Measurements from ENCODE around the gene APOBEC3F.
"Not testable (repeated sequence)": the region's sequence is repeated elsewhere in the genome, so short reads cannot be mapped to it uniquely, and the experiment has no call there.

APOBEC3F gene

DNA sequence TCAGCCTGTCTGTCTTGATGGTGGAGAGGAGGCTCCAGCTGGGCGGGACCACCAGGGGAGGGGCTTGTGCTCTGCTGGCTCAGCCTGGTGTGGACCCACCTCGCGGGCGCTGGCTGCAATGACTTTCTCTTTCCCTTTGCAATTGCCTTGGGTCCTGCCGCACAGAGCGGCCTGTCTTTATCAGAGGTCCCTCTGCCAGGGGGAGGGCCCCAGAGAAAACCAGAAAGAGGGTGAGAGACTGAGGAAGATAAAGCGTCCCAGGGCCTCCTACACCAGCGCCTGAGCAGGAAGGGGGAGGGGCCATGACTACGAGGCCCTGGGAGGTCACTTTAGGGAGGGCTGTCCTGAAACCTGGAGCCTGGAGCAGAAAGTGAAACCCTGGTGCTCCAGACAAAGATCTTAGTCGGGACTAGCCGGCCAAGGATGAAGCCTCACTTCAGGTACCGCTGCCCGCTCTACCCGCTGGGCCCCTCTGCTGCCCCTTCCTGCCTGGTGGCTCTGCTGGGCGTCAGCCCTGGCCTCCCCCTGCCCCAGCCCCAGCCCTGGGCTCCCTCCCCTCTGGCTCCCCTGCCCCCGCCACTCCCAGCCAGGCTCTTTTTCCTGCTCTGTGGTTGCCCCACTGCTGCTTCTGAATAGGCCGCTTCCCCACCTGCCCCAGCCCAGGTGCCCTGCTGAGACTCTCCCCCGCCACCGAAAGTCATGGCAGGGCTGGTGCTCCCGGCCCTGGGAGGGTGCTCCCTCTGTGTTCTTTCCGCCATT lies at the start of gene APOBEC3F:
Gene APOBEC3F (plus strand): TSS at position 327 of the 759 bp plus-strand sequence. CDS start 97 bp downstream, at position 424.
- DNase-seq (ENCODE audit: low read depth) = peak; percentile 59
- peak within 1 kb of the TSS; percentile 65 for H3K4me3 ChIP-seq (ENCODE audit: low read depth, low read length)

DNA sequence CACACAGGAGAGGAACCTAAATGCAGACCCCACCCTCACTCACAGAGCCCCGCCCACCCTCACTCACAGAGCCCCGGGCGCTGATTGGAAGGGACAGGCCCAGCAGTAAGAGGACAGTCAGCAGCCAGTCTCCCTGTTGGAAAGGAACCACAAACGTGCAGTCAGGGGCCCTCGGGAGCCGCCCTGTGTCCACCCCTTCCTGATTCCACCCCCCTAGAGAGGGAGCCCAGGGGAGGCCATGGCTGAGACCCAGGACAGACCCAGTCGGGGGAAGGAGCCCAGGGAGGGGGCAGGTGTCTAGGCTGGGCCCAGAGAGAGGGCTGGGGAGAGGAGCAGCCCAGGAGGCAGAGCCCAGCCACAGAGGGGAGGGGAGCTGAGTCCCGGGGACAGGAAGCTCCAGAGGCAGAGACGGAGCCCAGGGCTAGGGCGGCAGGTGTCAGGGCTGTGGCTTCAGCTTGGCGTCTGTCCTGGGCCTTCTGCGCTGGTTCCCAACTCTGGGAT lies 47.7 kb upstream of the APOBEC3F start:
- not testable (repeated sequence) for DNase-seq (ENCODE audit: low read depth); H3K4me3 ChIP-seq (ENCODE audit: low read depth, low read length)

DNA sequence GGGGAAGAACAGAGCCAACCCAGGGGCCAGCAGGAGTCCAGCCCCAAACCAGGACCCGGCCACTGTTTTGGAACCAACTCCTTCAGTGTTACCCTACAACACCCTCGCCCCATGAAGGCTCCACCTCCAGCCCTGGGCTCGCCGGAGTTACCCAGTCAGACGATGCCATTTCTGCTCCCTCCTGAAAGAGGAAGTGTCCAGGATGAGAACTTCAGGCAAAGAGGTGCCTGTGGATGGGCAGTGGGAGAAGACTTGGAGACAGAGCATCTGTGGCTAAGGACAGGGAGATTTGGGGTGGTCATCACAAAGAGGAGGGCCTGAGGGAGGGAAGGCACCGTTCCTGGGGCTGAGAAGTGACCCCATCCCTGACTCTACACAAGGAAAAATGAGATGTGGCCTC lies 44.6 kb upstream of the APOBEC3F start:
- no peak for DNase-seq (ENCODE audit: low read depth)
- no peak overlapping the region for H3K4me3 ChIP-seq (ENCODE audit: low read depth, low read length)
- no peak for TF ChIP-seq POLR2A (IDR thresholded peaks at IDR 0.05; ENCODE audit: extremely low read depth, insufficient read length)
- TF ChIP-seq, protein P1, sequence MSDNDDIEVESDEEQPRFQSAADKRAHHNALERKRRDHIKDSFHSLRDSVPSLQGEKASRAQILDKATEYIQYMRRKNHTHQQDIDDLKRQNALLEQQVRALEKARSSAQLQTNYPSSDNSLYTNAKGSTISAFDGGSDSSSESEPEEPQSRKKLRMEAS (IDR thresholded peaks at IDR 0.05; ENCODE audit: low read depth, low read length) = no peak
- TF ChIP-seq MYC (IDR thresholded peaks at IDR 0.05; ENCODE audit: low read depth, low read length) = no peak
- TF ChIP-seq, protein P2, sequence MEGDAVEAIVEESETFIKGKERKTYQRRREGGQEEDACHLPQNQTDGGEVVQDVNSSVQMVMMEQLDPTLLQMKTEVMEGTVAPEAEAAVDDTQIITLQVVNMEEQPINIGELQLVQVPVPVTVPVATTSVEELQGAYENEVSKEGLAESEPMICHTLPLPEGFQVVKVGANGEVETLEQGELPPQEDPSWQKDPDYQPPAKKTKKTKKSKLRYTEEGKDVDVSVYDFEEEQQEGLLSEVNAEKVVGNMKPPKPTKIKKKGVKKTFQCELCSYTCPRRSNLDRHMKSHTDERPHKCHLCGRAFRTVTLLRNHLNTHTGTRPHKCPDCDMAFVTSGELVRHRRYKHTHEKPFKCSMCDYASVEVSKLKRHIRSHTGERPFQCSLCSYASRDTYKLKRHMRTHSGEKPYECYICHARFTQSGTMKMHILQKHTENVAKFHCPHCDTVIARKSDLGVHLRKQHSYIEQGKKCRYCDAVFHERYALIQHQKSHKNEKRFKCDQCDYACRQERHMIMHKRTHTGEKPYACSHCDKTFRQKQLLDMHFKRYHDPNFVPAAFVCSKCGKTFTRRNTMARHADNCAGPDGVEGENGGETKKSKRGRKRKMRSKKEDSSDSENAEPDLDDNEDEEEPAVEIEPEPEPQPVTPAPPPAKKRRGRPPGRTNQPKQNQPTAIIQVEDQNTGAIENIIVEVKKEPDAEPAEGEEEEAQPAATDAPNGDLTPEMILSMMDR (IDR thresholded peaks at IDR 0.05; ENCODE audit: low read depth, low read length) = no peak

DNA sequence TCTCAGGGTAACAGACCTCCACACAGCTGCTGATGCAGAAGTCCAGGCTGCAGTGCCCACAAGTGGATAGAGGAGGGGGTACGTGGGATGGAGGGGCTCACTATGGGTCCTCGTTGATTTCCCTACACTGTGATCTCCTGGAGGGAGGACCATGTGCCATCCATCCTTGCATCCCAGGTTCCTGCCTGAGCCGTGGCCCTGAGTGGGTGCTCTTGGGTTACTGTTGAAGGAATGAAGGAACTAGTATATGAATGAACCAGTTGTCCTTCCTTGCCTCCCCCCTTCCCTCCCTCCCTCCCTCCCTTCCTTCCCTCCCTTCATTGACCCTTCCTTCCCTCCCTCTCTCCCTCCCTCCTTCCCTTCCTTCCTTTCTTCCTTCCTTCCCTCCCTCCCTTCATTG lies 43.1 kb upstream of the APOBEC3F start:
- H3K4me3 ChIP-seq (ENCODE audit: low read depth, low read length) = no peak overlapping the region
- no peak for DNase-seq (ENCODE audit: low read depth)
- TF ChIP-seq POLR2A (IDR thresholded peaks at IDR 0.05; ENCODE audit: extremely low read depth, insufficient read length) (no peak), MYC (IDR thresholded peaks at IDR 0.05; ENCODE audit: low read depth, low read length) (no peak)
- TF ChIP-seq, protein P1 (IDR thresholded peaks at IDR 0.05; ENCODE audit: low read depth, low read length) = no peak
- TF ChIP-seq, protein P2 (IDR thresholded peaks at IDR 0.05; ENCODE audit: low read depth, low read length) = no peak

DNA sequence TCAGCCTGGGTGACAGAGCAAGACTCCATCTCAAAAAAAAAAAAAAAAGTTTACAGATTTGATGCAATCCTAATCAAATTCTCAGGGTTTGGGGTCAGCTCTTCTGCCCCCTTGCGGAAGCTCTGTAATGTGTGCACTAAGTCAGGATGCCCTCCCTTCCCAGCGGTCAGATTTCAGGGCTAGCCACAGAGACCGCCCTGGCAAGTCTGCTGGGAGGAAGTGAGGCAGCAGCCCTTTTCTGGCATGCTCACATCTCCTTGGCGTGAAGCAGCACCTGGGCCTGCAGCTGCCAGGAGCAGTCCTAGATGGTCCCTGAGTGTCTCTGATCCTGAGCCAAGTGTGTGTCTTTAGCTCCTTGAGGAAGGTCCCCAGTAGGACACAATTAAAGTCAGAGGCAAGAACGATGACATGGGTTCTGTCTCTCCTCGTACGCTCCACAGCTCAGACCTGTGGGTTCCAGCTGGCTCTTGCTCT lies 37.5 kb upstream of the APOBEC3F start:
- no peak overlapping the region for H3K4me3 ChIP-seq (ENCODE audit: low read depth, low read length)
- TF ChIP-seq MYC (IDR thresholded peaks at IDR 0.05; ENCODE audit: low read depth, low read length) = no peak
- TF ChIP-seq, protein P2 (IDR thresholded peaks at IDR 0.05; ENCODE audit: low read depth, low read length) = peak; percentile 72
- TF ChIP-seq POLR2A (IDR thresholded peaks at IDR 0.05; ENCODE audit: extremely low read depth, insufficient read length) = no peak
- TF ChIP-seq, protein P1 (IDR thresholded peaks at IDR 0.05; ENCODE audit: low read depth, low read length) = no peak
- peak; percentile 91 for DNase-seq (ENCODE audit: low read depth)

DNA sequence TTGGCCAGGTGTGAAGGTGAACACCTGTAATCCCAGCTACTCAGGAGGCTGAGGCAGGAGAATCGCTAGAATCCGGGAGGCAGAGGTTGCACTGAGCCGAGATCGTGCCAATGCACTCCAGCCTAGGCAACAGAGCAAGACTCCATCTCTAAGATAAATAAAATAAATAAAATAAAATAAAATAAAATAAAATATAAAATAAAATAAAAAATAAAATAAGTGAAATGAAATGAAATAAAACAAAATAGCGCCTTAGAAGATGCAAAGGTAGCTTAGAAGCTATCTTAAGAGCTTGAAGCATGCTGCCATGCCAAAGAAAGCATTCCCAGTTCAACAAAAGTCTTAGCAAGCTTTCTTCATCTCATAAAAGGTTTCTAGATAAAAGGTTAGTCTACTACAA lies 33.5 kb upstream of the APOBEC3F start:
- no peak for DNase-seq (ENCODE audit: low read depth)
- H3K4me3 ChIP-seq (ENCODE audit: low read depth, low read length) = no peak overlapping the region
- no peak for TF ChIP-seq MYC (IDR thresholded peaks at IDR 0.05; ENCODE audit: low read depth, low read length)
- TF ChIP-seq, protein P1 (IDR thresholded peaks at IDR 0.05; ENCODE audit: low read depth, low read length) = no peak
- TF ChIP-seq, protein P2 (IDR thresholded peaks at IDR 0.05; ENCODE audit: low read depth, low read length) = no peak
- no peak for TF ChIP-seq POLR2A (IDR thresholded peaks at IDR 0.05; ENCODE audit: extremely low read depth, insufficient read length)

DNA sequence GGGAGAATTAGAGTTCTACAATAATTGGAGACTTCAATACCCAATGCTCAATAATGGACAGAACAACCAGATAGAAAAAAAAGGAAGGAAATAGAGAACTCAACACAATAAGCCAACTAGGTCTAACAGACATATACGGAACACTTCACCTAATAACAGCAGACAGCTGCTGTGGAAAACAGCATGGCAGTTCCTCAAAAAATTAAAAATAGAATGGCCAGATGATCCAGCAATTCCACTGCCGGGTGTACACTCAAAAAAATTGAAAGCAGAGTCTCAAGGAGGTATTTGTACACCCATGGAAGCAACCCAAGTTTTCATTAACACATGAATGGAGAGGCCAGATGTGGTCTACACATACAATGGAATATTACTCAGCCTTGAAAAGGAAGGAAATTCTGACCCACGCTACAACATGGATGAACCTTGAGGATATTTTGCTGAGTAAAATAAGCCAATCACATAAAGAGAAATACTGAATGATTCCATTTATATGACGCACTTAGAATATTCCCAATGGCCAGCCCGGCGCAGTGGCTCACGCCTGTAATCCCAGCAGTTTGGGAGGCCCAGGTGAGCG lies 32.3 kb upstream of the APOBEC3F start:
- not testable (repeated sequence) for H3K4me3 ChIP-seq (ENCODE audit: low read depth, low read length); DNase-seq (ENCODE audit: low read depth)
